T-helper 2 cell (primary cell): ENCODE results near the gene DUSP16.
A peak's percentile ranks its signal among the peaks of the same experiment; 100 is the strongest.
"Not testable (repeated sequence)": the region's sequence is repeated elsewhere in the genome, so short reads cannot be mapped to it uniquely, and the experiment has no call there.

Experiments
- DNase-seq, 5 experiments: peaks; one replicate each; pipeline versions ENCODE4 v3.0.0 to v3.0.0-alpha.2; 2012 to 2022

DUSP16 gene

DNA sequence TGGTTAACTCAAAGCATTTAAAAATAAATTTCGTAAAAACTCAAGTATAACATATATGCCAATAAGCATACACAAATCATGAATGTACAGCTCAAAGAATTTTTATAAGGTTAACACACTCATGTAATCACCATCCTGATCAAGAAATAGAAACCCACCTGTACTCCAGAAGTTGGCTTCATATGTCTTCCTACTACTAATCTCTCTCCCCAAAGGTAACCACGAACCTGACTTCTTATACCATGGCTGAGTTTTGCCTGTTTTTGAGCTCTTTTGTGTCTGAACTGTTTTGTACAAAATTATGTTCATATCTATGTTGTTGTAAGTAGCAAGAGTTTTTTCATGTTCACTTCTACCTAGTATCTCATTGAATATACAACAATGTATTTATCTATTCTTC, 18.7 kb downstream of the DUSP16 start:
- peak in 1 of 5 experiments; percentile 18 for DNase-seq

DNA sequence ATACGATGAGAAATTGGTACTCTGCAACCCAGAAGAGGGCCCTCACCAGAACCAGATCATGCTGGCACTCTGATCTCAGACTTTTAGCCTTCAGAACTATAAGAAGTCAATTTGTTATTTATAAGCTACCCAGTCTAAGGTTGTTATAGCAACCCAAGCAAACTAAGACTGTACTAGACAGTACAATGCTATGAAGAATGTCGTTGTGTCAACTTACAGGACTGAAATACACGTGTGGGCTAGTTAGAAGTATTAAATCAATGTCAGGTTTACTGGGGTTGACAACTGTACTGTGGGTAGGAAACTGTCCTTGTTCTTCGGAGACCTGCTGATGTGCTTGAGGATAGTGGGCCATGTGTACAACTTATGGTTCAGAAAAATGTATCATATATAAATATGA, 19.7 kb downstream of the DUSP16 start:
- no peak for DNase-seq

GRCh38 chr12:12542286-12542685, 20.4 kb downstream of the DUSP16 start:
- no peak for DNase-seq

- DNase-seq, result no peak
Measured at GRCh38 chr12:12541782-12542181, 20.9 kb downstream of the DUSP16 start.

DNA sequence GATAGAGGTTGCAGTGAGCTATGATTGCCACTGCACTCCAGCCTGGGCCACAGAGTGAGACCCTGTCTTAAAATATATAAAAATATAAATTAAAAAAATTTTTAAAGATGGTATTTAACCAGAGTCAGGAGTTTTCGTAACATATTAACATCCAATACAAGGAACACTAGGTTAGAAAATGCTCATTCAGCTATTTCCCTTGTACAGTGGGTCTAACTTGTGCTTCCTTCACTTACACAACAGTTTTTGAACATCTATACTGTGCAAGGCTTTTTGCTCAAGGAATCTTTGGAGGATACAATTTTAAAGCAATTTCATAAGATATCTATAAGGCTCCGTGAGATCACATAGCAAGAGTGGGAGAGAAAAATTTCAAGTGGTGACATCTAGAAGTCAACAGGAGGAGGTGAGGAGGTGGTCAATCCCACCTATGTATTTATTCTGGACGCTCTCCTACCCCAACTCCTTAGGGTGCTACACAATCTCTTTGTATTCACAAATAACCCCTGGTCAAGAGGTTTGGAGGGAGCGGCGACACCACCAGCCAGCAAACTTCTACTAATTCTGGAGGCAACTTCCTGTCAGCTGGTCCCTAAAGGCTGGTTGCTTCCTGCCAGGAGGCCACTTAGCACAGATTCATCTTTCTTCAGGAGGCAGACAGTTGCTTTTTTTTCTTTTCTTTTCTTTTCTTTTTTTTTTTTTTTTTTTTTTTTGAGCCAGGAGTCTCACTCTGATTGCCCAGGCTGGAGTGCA, 22.2 kb downstream of the DUSP16 start:
- DNase-seq, result peak in 1 of 5 experiments; percentile 10

DNA sequence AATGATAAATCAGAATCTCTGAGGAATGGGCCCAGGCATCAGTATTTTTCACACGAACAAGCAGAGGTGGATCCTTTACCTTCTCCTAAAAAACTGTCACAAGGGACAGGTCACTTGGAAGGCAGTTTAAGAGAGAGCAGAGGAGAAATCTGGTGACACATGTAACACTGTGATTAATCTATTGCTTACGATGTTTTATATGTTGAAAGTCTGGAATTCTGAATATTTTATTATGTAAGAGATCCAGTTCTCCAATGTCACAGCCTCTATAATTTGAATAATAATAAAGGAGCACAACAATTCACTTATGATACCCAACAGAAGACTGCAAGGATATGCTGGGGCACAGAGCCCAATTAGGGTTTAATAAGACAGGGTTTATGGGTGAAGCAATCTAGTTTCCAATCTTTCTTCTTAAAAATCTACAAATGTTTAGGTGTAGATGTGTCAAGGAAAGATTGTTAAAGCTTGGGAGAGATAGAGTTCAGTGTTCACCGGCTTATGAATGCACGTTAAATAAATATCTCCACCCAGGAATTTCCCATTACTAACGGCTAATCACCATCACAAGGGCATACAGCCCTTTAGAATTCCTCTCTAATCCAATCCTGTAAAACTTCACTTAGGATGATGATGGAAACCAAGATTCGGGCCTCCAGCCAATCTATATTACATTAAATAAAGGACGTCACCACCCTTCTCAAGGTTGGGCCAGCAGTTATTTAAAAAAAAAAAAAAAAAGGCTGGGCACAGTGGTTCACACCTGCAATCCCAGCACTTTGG, 23.4 kb downstream of the DUSP16 start:
- no peak for DNase-seq

DNA sequence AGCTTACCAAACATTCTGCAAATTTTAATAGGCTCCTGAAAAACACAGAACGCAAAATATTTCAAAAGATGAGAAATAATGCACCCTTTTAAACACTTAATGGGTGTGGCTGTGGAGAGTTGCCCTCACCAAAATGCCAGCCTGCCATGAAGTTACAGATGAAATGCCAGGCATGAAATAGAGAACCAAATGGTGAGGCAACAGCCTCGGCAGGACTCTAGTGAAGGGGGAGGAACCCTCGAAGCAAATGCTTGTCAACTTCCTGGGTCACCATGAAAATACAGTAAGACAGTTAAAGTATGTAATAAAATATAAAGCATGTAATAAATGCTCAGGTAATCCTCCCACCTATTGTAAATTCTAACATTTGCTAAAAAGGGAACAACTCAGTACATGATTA, 24.1 kb downstream of the DUSP16 start:
- DNase-seq, result no peak

- no peak for DNase-seq
Measured at GRCh38 chr12:12537421-12537820, 25.2 kb downstream of the DUSP16 start.

- no peak for DNase-seq
Measured at GRCh38 chr12:12534975-12535374, 27.7 kb downstream of the DUSP16 start.

- no peak for DNase-seq
Measured at GRCh38 chr12:12534166-12534866, 28.3 kb downstream of the DUSP16 start.

GRCh38 chr12:12533238-12533829, 29.3 kb downstream of the DUSP16 start:
- no peak for DNase-seq

DNA sequence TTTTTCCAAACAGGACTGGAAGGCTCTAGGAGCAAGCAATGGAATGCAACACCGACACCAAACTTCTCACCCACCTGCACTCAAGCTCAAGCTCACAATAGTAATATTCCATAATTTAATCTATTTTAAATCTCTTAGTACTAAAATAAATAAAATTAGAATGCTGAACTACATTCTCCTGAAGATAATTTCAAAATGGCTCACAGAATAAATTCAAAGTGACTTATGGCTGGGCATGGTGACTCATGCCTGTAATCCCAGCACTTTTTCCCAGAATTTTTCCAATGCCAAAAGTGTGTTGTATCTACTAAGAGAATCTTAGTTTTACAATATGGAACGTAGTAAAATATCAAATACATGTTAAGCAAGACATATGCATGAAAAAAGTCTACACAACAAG, 31.5 kb downstream of the DUSP16 start:
- no peak for DNase-seq

GRCh38 chr12:12529783-12530421, 32.8 kb downstream of the DUSP16 start:
- DNase-seq, result no peak

DNA sequence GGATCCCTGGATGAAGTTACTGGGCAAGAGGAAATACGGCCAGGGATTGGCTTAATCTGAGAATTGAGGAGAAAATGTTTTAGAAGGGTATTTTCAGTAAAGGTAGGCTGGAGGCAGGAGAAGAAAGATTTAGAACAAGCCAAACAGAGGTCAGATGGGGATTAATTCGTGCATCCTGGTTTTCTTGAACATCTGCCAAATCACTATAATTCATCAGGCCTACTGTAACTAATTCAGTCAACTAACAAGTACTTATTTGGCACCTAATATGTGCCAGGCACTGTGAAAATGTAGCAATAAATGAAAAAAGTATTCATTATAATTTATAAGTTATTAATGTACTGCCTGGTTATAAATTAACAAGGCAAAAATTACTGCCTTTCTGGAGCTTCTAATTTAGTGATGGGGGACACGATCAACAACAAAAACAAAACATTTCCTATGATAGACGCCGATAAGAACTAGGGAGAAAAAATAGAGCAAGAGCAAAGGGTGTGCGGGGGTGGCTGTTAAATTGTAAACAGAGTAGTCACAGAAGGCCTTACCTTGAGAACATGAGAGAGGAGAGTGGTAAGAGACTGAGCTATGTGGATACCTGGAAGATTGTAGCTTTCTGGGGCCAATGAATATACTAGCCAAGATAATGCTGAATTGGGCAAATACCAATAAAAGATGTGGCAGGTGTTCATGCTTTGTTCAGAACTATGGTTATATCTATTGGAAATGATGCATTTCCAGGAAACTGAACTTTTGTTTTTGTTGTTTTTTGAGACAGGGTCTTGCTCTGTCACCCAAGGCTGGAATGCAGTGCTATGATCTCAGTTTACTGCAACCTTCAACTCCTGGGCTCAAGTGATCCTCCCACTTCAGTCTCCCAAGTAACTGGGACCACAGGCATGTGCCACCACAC, 34.0 kb downstream of the DUSP16 start:
- DNase-seq, result no peak

- DNase-seq, result peak in 1 of 5 experiments; percentile 29
Measured at GRCh38 chr12:12527820-12528296, 34.8 kb downstream of the DUSP16 start.

DNA sequence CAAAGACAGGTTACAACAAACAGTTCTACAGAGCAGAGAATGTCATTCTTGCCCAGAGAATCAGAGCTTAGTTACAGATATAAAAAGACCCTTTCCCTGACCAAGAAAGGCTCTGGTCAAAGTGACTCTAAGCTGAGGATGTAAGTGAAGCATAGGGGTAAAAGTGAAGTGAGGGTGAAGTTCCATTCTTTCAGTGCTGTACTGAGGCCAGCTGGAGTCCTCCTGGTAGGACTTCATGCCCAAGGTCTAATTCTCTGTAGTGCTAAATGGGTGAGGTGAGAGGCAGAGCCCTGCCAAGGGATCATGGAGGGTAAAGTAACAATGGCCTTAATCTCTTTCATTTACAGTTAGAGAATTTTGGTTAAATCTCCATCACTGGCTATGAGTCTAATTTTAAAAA, 38.5 kb downstream of the DUSP16 start:
- no peak for DNase-seq

DNA sequence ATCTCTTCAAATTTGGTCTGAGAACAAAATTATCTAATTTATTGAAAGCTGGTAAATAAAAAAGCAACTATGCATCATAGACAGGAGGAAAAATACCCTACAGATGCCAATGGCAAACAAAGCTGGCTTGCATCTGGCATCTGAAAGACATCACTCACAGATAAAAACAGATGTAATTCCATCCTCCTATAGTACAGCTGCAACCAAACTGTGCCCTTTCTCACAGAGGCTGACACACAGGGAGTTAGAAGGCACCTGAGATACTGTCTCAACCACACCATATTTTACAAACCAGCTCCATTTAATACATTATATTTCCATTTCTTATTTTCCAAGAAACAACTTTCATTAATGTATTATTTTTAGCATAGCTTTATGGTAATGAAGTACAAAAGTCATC, 39.4 kb downstream of the DUSP16 start:
- no peak for DNase-seq

- not testable (repeated sequence) for DNase-seq
Measured at GRCh38 chr12:12522657-12523056, 40.0 kb downstream of the DUSP16 start.

DNA sequence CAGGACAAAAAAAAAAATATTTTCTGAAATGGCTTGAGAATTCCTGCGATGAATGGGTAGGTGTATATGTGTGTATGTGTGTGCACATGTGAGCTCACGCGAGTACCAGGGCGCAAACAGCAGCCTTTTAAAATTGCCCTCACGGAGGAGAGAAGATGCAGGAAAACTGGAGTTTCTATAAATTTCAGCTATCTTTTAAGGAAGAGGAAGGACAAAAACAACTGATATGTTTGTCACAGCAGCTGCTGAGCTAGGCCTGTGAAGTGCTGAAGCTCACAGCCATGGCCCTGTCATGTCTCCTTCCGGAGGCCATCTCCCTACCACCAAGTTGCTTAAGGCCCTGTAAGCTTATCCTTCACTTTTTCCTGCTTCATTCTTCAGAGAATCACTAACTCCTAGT, 40.8 kb downstream of the DUSP16 start:
- DNase-seq, result no peak

GRCh38 chr12:12521044-12521485, 41.6 kb downstream of the DUSP16 start:
- DNase-seq, result no peak

- DNase-seq, result no peak
Measured at GRCh38 chr12:12520273-12520672, 42.4 kb downstream of the DUSP16 start.
